GM12878 (cell line): Measurements from ENCODE around the gene CSTPP1. TPM values are rescaled to one million over a fixed set of nuclear protein-coding genes. Genes with fewer than 3 reads are reported as not detected.

Experiments
- ASH2L ChIP-seq: fragments of 300-600, 200-600 bp; sonication (generic); IDR thresholded peaks from 2 replicates; pipeline ENCODE4 v1.6.1; 2017; ENCODE audit warnings: low read depth, mild to moderate bottlenecking, borderline replicate concordance
- BCLAF1 ChIP-seq: fragments of 450-650 bp; IDR thresholded peaks from 2 replicates; pipeline ENCODE4 v1.6.1; 2017; ENCODE audit warnings: antibody characterized with exemption, mild to moderate bottlenecking, moderate library complexity
- CBFB ChIP-seq: IDR thresholded peaks from 2 replicates; pipeline ENCODE4 v1.6.1; 2016; ENCODE audit warnings: antibody characterized with exemption, low read depth
- CBX3 ChIP-seq: fragments of 200-600 bp; sonication (generic); IDR thresholded peaks from 2 replicates; pipeline ENCODE4 v1.6.1; 2016; ENCODE audit warnings: low read depth, borderline replicate concordance
- EGR1 ChIP-seq, 2 experiments: IDR thresholded peaks; 1 replicate in 1 of 2; 2 replicates in 1 of 2; pipeline ENCODE4 v1.6.1; 2011 to 2012; ENCODE audit warnings: low read depth in 2 of 2, low read length in 2 of 2, borderline replicate concordance in 1 of 2, mild to moderate bottlenecking in 1 of 2, moderate library complexity in 1 of 2
- ESRRA ChIP-seq: IDR thresholded peaks from 2 replicates; pipeline ENCODE4 v1.6.1; 2012; ENCODE audit warnings: mild to moderate bottlenecking, low read length, improper control_type of control experiment
- HDAC2 ChIP-seq: fragments of 200-600 bp; sonication (generic); IDR thresholded peaks from 2 replicates; pipeline ENCODE4 v1.6.1; 2017
- HDGF ChIP-seq: fragments of 450-650 bp; IDR thresholded peaks from 2 replicates; pipeline ENCODE4 v1.6.1; 2016; ENCODE audit warnings: antibody characterized with exemption
- HSF1 ChIP-seq: fragments of 150-350 bp; IDR thresholded peaks from 2 replicates; pipeline ENCODE4 v1.6.1; 2014; ENCODE audit warnings: mild to moderate bottlenecking, low read depth, low read length
- IRF4 ChIP-seq: IDR thresholded peaks from 2 replicates; pipeline ENCODE4 v1.6.1; 2011; ENCODE audit warnings: low read depth, low read length
- MYC ChIP-seq: IDR thresholded peaks from 2 replicates; pipeline ENCODE4 v1.6.1; 2011; ENCODE audit warnings: mild to moderate bottlenecking, low read length, moderate library complexity, inconsistent platforms; ENCODE audit not compliant: insufficient read depth, insufficient replicate concordance, insufficient read length, severe bottlenecking
- PML ChIP-seq: IDR thresholded peaks from 2 replicates; pipeline ENCODE4 v1.6.1; 2012; ENCODE audit warnings: low read length, inconsistent platforms
- SKIL ChIP-seq: fragments of 450-650 bp; IDR thresholded peaks from 2 replicates; pipeline ENCODE4 v1.6.1; 2017; ENCODE audit warnings: mild to moderate bottlenecking, low read depth, inconsistent platforms; ENCODE audit not compliant: poor library complexity, severe bottlenecking
- SREBF2 ChIP-seq: IDR thresholded peaks from 2 replicates; pipeline ENCODE4 v1.6.1; 2012; ENCODE audit warnings: mild to moderate bottlenecking, low read length
- SUZ12 ChIP-seq: fragments of 200-600 bp; sonication (generic); IDR thresholded peaks from one replicate; pipeline ENCODE4 v1.6.1; 2018; ENCODE audit warnings: antibody characterized with exemption, mild to moderate bottlenecking; ENCODE audit not compliant: unreplicated experiment
- TCF3 ChIP-seq: IDR thresholded peaks from 2 replicates; pipeline ENCODE4 v1.6.1; 2012; ENCODE audit warnings: low read depth, mild to moderate bottlenecking, low read length, borderline replicate concordance; ENCODE audit not compliant: insufficient read depth
- polyA plus RNA-seq, 11 experiments: library from polyadenylated mRNA; depleted of rRNA in 4 of 11; unstranded in 6 of 11; stranded (reverse) in 5 of 11; fragments of >200 nt; fragmentation: Nextera tagmentation in 4 of 11; fragmentation: Illumina TruSeq in 1 of 11; extraction: Ambion mirVana in 4 of 11; extraction: Trizol in 1 of 11; gene quantifications; 1 replicate in 1 of 11; 2 replicates in 10 of 11; pipeline versions ENCODE4 v1.2.1 to v1.2.3, GENCODE V29; 2011 to 2016; ENCODE audit warnings: inconsistent platforms in 2 of 11, missing spikeins in 2 of 11, low read depth in 1 of 11
- total RNA-seq, 4 experiments: library from RNA; depleted of rRNA in 3 of 4; stranded (reverse); fragments of >200 nt in 3 of 4; fragmentation: Illumina TruSeq in 1 of 4; extraction: Trizol in 1 of 4; gene quantifications; 2 replicates each; pipeline versions ENCODE4 v1.2.1 to v1.2.3, GENCODE V29; 2013 to 2021
- TF ChIP-seq, protein P1 (sequence below): IDR thresholded peaks from 2 replicates; pipeline ENCODE4 v1.6.1; 2011; ENCODE audit warnings: borderline replicate concordance, low read depth, mild to moderate bottlenecking, moderate library complexity, low read length; ENCODE audit not compliant: insufficient read depth, poor library complexity, severe bottlenecking
- TF ChIP-seq, protein P2 (sequence below): fragments of 450-650 bp; formaldehyde crosslinking; IDR thresholded peaks from 2 replicates; pipeline ENCODE4 v1.4.0; 2022; ENCODE audit warnings: mild to moderate bottlenecking, moderate library complexity

The CSTPP1 gene
- total and polyA plus RNA-seq, 10 of the 15 experiments (the other 5 are each of a cell fraction or from before 2014, with no cell fraction given): 7.1 to 23.4 (median 17.5) TPM

DNA sequence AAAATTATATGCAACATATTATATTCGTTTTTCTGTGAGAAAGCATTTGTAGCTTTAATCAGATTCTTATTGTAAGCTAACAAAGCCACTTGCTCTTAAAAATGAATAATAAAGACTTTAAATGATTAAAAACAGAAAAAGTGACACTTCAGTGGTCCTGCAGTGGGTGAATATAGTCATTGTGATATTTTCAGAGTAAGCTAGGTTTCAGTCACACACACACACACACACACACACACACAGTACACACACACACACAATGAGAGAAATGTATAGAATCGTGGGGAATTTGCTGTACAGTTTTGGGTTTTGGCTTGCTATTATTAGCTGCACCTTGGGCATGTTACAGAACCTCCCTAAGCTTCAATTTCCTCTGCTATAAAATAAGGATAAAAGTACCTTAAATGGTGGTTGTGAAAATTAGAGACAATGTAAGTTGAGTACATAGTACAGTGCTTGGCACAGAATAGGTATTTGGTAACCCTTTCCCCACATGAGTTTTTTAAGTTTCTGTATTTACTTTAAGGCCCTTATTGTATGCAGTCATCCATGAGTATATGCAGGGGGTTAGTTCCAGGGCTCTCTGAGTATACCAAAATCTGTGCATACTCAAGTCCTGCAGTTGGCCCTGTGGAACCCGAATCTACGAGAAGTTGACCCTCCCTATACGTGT, 39.8 kb downstream of the CSTPP1 start (continued):
- TF ChIP-seq SKIL (peak; percentile 47), HSF1 (no peak), EGR1 (IDR thresholded peaks at IDR 0.05; ENCODE audit: borderline replicate concordance in 1 of 2, low read depth in 2 of 2, low read length in 2 of 2) (no peak), PML (peak; percentile 68), HDGF (no peak), CBFB (peak; percentile 51; the same call in 1 of the 2 replicates), ESRRA (no peak), CBX3 (no peak), ASH2L (no peak), MYC (no peak), IRF4 (peak; percentile 74; the same call in 1 of the 2 replicates), TCF3 (no peak), SUZ12 (no peak), HDAC2 (no peak), BCLAF1 (no peak), SREBF2 (no peak)
- TF ChIP-seq, protein P1, sequence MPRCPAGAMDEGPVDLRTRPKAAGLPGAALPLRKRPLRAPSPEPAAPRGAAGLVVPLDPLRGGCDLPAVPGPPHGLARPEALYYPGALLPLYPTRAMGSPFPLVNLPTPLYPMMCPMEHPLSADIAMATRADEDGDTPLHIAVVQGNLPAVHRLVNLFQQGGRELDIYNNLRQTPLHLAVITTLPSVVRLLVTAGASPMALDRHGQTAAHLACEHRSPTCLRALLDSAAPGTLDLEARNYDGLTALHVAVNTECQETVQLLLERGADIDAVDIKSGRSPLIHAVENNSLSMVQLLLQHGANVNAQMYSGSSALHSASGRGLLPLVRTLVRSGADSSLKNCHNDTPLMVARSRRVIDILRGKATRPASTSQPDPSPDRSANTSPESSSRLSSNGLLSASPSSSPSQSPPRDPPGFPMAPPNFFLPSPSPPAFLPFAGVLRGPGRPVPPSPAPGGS: peak; percentile 56
- TF ChIP-seq, protein P2, sequence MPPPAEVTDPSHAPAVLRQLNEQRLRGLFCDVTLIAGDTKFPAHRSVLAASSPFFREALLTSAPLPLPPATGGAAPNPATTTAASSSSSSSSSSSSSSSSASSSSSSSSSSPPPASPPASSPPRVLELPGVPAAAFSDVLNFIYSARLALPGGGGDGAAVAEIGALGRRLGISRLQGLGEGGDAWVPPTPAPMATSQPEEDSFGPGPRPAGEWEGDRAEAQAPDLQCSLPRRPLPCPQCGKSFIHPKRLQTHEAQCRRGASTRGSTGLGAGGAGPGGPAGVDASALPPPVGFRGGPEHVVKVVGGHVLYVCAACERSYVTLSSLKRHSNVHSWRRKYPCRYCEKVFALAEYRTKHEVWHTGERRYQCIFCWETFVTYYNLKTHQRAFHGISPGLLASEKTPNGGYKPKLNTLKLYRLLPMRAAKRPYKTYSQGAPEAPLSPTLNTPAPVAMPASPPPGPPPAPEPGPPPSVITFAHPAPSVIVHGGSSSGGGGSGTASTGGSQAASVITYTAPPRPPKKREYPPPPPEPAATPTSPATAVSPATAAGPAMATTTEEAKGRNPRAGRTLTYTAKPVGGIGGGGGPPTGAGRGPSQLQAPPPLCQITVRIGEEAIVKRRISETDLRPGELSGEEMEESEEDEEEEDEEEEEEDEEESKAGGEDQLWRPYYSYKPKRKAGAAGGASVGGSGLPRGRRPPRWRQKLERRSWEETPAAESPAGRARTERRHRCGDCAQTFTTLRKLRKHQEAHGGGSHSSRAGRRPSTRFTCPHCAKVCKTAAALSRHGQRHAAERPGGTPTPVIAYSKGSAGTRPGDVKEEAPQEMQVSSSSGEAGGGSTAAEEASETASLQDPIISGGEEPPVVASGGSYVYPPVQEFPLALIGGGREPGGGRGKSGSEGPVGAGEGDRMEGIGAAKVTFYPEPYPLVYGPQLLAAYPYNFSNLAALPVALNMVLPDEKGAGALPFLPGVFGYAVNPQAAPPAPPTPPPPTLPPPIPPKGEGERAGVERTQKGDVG (CRISPR knock-in tag): no peak
